A673 (cell line): Measurements from ENCODE around the gene ACTL6A.

Experiments
- CTCF ChIP-seq: fragments of 300-800, 200-600 bp; sonication (generic); conservative IDR thresholded peaks from 2 replicates; pipeline ENCODE4 v1.5.1; 2017; ENCODE audit warnings: low read depth, mild to moderate bottlenecking, antibody characterized with exemption, low read length, moderate library complexity, mixed read lengths
- EZH2 ChIP-seq: fragments of 200-600 bp; sonication (generic); IDR thresholded peaks from 2 replicates; pipeline ENCODE4 v1.6.1; 2017; ENCODE audit warnings: borderline replicate concordance, low read depth, mild to moderate bottlenecking, mixed read lengths, antibody characterized with exemption, low read length; ENCODE audit not compliant: poor library complexity, severe bottlenecking

- TF ChIP-seq CTCF (no peak), EZH2 (no peak)
Observed at GRCh38 chr3:179541596-179541995, 21.1 kb upstream of the ACTL6A start.
